Lower leg skin (tissue), 3 donors: Measurements from ENCODE around the gene MMP19.

ENCODE experiments used
- CTCF ChIP-seq, 3 donors: fragments of 450-650 bp; IDR thresholded peaks; one replicate each; pipeline ENCODE4 v1.5.1; 2016; ENCODE audit warnings: antibody characterized with exemption in 3 of 3, mild to moderate bottlenecking in 3 of 3, moderate library complexity in 2 of 3
- POLR2A ChIP-seq, 2 donors: fragments of 450-650 bp; IDR thresholded peaks; one replicate each; pipeline ENCODE4 v1.6.1; 2016 to 2017; ENCODE audit warnings: antibody characterized with exemption in 2 of 2, mild to moderate bottlenecking in 1 of 2, moderate library complexity in 1 of 2

- TF ChIP-seq CTCF (IDR thresholded peaks at IDR 0.05) (no peak), POLR2A (IDR thresholded peaks at IDR 0.05) (no peak)
Measured at GRCh38 chr12:55788546-55788945, 54.2 kb downstream of the MMP19 start.
